CD4-positive, alpha-beta T cell treated with Interleukin-4 for 4 hours (primary cell): Measurements from ENCODE around the gene RPP38.
A peak's percentile ranks its signal among the peaks of the same experiment; 100 is the strongest.

ENCODE experiments used
- DNase-seq: peaks from one replicate; pipeline ENCODE4 v3.0.0-alpha.2; 2020

The RPP38 gene

DNA sequence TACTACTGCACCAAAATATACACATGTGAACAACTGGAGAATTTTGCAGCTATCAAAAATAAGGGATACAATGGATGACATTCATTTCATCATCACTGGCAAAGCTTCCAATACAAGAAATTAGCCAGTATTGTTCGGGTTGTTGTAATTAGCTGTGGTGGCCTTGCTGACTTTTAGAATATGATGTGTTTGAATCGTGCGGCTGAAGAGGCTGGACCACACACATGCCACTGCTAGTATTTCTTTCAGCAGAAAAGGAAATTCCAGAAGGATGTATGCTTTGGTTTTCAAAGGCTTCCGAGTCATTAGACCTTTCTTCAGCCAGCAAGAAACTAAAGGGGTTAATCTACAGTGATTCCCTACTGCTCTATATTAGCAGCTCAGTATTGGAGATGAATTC, 16.6 kb downstream of the RPP38 start:
- DNase-seq: no peak

DNA sequence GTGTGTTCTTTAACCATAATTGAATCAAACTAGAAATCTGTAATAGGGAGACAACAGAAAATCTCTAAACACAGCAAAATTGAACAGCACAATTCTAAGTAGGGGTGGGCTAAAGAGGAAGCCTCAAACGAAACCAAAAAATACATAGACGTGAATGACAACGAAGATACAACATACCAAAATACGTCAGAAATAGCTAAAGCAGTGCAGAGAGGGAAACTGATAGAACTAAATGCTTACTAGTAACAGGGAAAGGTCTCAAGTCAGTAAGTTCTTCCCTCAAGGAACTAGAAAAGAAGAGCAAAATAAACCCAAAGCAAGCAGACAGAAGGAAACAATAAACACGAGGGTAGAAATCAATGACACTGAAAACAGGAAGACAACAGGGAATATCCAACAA, 19.1 kb downstream of the RPP38 start:
- no peak for DNase-seq

DNA sequence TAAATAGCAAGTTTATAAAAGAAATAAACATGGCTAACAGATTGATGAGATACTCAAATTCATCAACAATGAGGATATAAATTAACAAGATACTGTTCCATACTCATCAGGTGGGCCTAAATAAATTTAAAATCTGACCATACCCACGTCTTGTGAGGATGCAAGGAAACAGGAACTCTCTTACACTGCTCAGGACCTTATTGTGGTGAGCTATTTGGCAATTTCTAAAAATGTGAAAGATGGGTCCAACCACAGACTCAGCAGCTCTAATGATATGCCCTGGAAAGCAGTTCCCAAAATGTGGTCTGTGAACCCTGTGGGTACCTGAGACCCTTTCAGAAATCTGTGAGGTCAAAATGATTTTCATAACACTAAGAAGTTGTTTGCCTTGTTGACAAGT, 21.5 kb downstream of the RPP38 start:
- DNase-seq: no peak

DNA sequence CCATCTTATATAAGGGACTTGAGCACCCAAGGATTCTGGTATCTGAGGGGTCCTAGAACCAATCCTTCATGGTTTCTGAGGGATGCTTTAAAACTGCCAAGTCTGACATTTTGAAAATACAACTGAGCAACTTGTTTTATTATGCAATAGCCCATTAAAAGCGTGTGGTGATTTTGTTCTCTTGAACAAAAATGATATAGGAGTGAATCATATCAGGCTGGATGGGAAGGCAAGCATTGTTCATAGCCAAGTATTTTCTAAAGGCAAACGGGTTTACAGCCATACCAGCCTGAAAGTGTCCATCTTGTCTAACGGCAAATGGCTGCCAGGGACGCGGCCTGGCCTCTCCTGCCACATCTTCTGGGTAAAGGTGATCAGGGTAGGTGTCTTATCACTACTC, 23.4 kb downstream of the RPP38 start:
- DNase-seq: no peak

DNA sequence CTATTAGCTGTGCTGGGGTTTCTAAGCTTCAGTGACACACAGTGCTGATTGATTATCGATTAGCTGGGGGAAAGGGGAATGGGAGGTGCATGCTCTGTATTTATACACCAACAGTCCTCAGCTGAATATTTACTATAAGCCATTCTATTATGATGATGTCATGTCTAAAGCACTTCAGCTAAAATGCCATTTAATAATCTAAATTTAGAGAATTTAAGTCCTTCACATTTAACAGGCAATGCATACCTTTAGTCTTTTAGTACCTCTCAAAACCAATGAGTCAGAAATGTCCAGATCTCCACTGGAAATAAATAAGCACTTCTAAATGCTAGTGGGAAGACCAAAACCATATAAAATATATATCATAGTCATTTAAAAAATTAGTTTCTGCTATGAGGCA, 24.6 kb downstream of the RPP38 start:
- DNase-seq: no peak

DNA sequence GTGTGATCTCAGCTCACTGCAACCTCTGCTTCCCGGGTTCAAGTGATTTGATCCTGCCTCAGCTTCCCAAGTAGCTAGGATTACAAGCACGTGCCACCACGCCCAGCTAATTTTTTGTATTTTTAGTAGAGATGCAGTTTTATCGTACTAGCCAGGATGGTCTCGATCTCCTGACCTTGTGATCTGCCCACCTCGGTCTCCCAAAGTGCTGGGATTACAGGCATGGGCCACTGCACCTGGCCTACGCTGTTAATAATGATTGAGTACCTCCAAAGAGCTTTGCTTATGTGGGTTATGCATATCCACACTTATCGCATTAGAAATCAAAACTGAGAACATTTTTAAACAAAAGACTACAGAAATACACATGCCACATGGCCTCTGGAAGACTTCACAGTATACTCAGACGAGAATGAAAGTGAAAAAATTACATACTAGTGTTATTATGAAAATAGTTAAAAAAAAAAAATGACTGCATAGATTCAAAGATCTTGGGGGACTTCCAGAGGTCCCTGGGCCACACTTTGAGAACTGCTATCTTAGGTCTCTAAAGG, 25.4 kb downstream of the RPP38 start:
- no peak for DNase-seq

DNA sequence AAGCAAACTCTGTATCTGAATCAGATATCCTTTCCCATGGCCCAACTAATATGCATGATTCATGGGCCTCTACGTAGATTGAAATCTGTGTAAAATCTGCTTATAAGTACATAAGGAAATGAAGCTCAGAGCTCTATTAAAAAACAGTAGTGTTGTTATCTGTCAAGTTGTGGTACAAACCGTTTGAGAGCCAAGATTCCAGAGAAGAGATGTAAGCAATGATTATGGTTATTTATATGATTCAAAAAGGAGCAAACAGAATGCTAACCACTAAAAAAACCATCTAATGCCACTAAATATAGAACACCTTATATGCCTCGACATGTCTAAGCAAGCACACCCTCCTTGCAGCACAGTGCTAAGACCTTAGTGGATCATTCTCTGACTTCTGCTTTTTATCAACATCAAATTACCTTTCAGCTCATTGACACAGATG, 26.6 kb downstream of the RPP38 start:
- DNase-seq: peak; percentile 9

DNA sequence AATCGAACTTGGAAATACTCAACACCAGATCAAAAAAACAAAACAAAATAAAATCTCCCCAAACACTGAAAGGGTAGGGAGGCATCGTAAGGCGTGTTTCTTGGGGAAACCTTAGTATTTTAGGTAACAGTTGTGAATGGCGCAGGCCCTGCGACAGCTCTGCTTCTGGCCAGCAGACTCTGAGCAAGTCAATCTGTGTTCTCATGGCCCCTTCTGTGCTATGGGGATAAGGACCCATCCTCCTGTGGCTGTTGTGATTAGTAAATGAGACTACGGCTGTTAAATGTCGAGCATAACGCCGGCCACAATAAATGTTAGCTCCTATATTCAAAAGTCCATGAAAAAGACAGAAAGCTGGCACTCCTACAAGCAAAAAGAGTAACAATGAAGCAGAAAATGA, 27.0 kb downstream of the RPP38 start:
- DNase-seq: no peak

DNA sequence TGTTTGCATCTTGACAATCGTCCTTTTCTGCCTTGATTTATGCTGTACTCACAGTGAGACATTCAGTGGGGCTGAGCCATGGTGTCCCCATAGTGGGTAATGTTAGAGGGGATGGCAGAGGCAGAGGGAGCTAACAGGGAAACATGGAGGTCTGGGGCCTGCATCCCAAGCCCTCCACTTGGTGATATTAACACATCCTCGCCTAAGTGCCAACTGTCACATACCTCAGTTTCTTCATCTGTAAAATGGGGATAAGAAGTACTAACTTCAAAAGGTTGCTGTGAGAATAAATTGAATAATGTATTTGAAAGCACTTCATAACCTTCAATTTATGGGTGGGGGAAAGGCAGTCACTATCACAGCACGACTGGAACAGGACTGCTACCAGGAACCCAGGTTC, 27.8 kb downstream of the RPP38 start:
- DNase-seq: no peak

DNA sequence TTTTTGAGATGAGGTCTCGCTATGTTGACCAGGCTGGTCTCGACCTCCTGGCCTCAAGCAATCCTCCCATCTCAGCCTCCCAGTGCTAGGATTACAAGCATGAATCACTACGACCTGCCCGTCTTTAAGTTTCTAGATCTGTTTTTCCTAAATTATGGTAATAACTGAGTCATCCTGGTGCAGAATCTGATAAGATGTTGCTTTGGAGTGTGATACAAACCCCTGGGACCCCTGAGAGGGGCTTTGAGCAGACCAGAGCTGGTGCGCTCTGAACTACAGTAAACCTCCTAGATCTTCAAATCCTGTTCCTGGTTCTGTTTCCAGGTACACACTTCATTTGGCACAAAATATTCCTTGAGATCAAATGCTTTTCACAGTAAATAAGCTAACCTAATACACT, 34.2 kb downstream of the RPP38 start:
- no peak for DNase-seq

DNA sequence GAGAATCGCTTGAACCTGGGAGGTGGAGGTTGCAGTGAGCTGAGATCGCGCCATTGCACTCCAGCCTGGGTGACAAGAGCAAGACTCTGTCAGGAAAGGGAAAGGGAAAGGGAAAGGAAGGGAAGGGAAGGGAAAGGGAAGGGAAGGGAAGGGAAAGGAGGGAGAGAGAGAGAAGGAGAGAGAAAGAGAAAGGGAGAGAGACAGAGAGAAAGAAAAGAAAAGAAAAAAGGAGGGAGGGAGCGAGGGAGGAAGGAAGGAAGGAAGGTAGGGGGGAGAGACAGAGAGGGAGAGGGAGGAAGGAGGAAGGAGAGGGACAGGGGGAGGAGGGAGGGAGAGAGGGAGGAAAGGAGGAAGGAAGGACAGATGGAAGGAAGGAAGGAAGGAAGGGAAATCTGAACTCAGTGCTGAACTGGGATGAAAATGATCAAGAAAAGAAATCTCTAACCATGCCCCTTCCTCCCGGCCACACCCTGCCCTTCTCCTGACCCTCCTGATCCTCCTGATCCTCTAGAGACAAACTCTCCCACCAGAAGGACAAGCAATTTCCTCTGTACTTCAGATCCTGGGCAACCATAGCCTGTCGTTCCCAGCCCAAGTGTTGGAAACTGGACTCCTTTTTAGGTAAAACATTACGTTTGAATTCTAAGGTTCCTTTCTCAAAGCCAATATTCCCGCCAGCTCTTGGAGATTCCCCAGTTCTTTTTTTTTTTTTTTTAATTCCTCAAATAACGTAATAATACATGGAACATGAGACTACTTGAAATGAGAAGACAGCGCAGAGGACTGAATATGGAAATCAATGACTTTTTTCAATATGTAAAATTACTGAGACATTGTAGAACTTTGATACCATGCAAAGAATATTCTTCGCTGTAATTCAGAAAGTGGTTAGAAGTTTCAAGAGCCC, 39.2 kb downstream of the RPP38 start:
- no peak for DNase-seq

DNA sequence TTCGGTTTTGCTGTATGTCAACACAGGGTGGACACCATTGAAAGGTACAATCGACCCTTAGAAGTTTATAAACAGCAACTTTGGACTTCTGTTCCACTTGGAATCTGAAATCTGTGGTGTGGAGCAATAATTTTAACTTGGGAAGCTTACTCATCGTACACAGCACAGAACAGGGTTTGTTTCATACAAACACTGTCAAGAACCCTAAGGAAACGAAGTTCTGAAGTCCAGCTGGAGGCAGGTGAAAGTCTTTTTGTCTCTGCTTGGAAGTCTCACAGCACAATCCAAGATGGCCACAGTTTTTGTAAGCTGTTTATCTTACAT, 39.8 kb downstream of the RPP38 start:
- DNase-seq: no peak

DNA sequence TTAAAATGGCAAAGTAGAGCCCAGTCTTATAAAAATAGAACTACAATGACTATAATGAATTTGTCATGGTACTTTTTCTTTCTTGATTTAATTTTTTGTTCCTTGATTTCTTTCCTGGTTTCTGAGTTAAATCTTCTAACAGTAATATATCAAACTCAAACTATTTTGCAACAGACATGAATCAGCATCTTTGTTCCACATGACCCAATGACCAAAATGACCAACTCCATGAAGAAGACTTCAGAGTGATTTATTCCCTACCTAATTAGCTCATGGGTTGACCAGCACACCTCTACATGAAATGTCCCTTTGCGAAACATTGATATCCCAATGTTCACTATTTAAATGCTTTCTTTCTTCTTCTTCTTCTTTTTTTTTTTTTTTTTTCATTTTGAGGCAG, 40.5 kb downstream of the RPP38 start:
- DNase-seq: no peak

DNA sequence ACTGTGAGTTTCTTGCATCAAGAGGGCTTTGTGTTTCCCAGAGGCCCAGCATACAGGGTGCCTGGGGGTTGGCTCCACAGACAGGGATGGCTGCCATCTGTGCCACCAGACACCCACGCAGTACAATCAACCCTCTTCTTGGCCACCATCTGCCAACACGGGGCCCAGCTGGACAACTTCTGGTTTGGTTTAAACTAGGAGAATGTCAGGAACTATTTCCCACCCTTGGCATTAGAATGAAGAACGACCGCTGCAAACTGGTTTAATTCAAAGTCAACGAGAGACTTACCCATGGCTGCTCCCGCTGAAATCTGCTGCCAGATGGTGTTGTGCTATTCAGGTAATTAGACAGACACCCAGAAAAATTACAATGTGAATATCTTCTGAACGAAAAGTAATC, 43.5 kb downstream of the RPP38 start:
- no peak for DNase-seq

DNA sequence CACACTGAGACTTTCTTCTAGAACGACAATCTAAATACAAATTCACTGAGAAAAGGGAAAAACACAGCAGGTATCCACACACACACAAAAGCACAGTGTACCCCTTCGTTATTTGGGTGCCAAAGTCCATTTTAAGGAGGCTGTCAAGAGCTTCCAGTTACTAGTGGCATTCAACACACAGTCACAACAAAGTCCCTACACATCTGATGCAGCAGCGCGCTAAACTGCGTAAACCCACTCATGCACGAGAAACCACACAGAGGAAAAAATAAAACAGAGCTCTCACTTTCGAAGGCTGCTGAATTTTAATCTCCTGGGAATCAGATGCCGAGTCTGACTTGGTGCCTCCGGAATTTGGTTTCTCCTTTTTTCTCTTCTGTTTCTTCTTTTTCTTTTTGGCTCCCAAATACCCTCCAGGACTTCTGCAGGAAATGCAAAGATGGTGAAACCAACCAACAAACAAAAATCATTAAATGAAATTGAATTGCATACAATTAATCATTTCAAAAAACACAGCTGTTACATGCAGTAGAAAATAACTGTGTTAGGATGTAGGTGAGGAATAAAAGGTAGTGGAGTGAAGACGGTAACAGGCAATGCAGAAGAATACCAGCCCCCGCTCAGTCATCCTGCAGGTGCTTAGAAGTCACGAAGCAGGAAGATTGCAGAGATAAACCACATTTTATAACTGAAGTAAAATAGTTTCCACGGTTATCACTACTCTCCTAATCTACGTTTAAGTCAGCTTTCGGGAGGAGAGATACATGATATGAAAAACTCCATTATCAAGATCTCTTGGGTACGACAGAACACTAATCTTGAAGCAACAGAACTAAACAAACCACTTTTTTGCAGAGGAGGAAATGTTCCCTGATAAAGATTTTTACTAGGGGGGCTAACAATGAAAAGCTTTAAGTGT, 44.2 kb downstream of the RPP38 start:
- DNase-seq: no peak

DNA sequence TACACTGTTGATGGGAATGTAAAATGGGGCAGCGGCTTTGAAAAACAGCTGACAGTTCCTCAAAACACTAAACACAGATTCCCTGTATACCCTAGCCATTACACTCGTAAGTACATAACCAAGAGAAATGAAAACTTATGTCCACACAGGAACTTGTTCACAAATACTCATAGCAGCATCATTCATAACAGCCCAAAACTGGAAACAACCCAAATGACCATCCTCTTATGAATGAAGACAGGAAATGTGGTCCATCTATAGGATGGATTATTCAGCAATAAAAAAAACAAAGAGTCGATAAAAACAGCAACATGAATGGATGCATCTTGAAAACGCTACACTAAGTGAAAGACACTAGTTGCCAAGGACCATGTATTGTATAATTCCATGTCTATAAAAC, 47.6 kb downstream of the RPP38 start:
- no peak for DNase-seq

DNA sequence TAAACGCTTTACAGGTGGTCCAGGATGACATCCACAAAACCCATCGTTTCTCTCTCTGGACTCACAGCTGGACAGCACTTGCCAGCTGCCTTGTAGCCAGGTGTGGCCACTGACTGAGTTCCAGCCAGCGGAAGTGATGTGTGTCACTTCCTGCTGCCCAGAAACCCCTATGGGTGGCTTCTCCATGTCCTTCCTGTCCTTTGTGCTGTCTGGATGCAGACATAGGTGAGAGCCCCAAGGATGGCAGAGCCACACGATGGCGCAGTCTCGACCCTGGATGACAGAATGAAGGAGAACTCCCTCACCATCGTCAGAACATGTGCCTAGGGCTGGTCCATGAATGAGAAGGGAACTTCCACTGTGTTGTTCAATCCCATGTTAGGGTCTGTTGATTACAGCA, 49.2 kb downstream of the RPP38 start:
- no peak for DNase-seq

DNA sequence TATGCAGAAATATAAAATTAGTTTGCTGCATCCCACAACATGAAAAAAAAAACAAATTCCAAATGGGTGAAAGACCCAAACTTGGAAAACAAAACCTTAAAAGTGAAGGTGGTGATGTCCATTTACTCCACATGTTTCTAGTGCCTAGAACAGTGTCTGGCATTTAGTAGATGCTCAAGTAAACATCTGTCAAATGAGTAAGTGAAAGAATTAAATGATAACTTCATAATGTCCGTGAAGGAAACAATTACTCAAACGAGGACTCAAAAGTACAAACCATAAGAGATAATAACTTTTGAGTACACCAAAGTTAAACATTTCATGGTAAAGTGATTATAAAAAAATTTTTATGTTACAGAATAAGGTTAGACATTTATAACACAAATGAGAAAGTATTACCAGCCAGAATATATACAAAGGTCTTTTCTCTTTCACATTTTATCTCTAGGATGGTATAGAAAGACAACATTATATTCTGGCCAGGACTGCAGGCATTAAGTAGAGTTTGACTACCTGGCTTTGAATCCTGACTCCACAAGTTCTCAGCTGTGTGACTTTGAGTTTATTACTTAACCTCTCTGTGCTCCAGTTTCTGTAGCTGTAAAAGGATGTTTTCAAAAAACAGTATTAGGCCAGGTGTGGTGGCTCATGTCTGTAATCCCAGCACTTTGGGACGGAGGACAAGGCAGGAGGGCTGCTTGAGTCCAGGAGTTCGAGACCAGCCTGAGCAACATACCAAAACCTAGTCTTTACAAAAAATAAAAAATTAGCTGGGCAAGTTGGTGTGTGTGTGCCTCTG, 50.6 kb downstream of the RPP38 start:
- DNase-seq: no peak

DNA sequence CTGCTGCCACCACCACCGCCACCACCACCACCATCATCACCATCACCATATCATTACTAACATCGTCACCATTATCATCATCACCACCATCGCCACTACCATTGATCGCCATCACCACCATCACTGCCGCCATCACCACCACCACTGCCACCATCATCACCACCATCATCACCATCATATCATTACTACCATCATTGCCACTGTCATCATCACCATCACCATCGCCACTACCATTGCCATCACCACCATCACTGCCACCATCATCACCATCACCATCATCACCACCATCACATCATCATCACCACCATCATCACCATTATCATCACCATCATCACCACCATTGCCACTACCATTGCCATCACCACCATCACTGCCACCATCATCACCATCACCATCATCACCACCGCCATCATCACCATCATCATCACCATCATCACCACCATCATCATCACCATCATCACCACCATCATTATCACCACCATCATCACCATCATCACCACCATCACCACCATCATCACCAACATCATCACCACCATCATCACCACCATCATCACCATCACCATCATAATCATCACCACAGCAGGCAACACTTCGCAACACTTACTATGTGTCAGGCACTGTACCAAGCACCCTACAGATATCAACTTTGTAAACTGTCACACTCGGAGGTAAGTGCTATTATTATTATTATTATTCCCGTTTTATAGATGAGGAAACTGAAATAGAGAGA, 52.1 kb downstream of the RPP38 start:
- no peak for DNase-seq

DNA sequence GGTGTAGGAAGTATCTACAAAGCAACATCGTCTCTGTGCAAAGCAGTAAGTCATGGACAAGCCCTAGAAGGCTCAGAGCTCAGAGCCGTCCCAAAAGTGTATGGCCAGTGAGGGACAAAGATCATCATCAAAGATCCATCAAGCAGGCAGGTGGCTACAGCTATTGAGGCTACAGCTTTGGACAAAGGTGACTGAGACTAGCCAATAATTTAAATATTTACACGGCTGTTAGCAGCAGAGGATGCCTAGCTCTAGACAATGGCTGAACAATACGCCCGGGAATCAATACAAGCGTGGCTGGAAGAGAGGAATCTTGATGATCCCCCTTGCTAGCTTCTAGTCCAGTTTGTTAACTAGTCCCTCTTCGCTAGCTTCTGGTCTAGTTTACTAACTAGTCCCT, 53.4 kb downstream of the RPP38 start:
- DNase-seq: no peak

DNA sequence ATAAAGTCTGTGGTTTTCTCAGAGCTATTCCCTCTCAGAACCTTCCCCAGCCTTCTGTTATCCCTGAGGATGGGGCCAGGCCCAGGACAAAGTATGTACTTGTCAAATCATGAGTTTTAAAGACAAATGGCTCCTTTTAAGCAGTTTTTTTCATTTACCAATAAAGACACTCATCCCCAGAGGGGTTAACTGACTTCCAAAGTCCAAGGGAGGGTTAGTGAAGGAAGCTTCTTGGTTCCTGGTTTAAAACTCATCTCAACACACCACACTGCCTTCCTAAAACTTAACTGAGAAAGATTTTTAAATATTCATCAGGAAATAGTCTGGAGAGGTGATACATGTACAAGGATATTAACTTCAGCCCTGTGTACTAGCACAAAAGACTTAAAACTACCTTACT, 55.4 kb downstream of the RPP38 start:
- no peak for DNase-seq
